Spleen (tissue), 7 donors: ENCODE results near the gene LENEP.

Experiments used
- POLR2A ChIP-seq, 3 donors: fragments of 450-650 bp; IDR thresholded peaks; one replicate each; pipeline ENCODE4 v1.5.1; 2017; ENCODE audit warnings: antibody characterized with exemption in 3 of 3, mild to moderate bottlenecking in 1 of 3
- TF ChIP-seq, protein P1 (sequence below), 11 experiments: fragments of 200-600 bp in 7 of 11; fragments of 450-650 bp in 4 of 11; sonication (generic) in 4 of 11; IDR thresholded peaks in 8 of 11; conservative IDR thresholded peaks in 3 of 11; 1 replicate in 7 of 11; 2 replicates in 4 of 11; pipeline versions ENCODE4 v1.4.0 to v1.8.0; 2016 to 2021; ENCODE audit warnings: antibody characterized with exemption in 11 of 11, inconsistent platforms in 4 of 11, mild to moderate bottlenecking in 1 of 11
- donor health status: DM: no; HTN: no; CAD: no; lungs with moderate emphysema.
- donor health status: DM: no; HTN: no; CAD: no.
- donor health status: DM: no; HTN: no; CAD: no.

DNA sequence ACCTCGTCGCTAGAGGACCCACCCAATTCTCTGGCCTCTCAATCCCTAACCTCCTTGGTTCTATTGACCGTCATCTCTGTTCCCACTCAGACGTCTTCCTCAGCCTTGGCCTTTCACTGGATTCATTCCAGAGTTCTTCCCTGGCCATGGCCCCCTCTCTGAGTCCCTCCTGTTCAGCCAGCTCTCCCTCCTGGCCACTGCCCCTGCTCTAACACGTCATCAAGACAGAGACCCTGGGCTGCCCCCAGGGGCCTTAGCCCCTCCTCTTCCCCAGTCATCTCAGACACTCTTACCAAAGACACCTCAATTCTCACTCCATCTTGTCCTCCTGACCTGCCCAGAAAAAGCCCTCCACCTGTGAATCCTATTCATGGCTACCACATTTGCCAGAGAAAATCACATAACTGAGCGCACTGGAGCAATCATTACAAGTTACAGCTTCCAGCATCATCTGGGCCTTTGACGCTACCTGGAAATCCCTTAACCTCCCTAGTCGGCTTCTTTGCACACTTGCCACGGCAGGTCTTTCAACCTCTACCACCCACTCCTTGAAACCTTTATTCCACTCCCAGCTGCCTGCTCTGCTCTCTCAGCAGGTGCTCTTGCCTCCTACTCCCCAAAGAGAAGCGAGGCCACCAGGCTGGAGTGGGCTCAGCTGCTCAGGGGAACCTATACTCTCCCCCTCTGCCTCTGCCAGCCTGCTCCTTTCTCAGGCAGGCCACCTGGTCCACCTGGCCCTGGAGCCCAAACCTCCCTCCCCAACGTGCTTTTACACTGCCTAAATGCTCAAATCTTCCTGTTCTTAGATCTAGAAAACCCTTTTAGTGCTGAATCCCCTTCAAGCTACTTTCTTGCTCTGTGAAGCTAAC is 26.2 kb downstream of the LENEP start:
- TF ChIP-seq, protein P1, sequence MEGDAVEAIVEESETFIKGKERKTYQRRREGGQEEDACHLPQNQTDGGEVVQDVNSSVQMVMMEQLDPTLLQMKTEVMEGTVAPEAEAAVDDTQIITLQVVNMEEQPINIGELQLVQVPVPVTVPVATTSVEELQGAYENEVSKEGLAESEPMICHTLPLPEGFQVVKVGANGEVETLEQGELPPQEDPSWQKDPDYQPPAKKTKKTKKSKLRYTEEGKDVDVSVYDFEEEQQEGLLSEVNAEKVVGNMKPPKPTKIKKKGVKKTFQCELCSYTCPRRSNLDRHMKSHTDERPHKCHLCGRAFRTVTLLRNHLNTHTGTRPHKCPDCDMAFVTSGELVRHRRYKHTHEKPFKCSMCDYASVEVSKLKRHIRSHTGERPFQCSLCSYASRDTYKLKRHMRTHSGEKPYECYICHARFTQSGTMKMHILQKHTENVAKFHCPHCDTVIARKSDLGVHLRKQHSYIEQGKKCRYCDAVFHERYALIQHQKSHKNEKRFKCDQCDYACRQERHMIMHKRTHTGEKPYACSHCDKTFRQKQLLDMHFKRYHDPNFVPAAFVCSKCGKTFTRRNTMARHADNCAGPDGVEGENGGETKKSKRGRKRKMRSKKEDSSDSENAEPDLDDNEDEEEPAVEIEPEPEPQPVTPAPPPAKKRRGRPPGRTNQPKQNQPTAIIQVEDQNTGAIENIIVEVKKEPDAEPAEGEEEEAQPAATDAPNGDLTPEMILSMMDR (IDR thresholded peaks at IDR 0.05 in 8 of 11, conservative IDR thresholded peaks at IDR 0.05 in 3 of 11) = no peak
- TF ChIP-seq POLR2A (IDR thresholded peaks at IDR 0.05) = no peak
